K562 (cell line): ENCODE results near the gene CHD5. TPM values are rescaled to one million over a fixed set of nuclear protein-coding genes. Genes with fewer than 3 reads are reported as not detected.

Source experiments
- ATAC-seq: fragments of 200-7000 bp; cut with Tn5 transposase; 3 replicates; pipeline ENCODE4 v1.9.1; 2020; ENCODE audit warnings: moderate library complexity
- BruUV-seq: library from RNA; stranded (reverse); fragments of 400-500 nt; replicated peaks from 2 replicates; lab custom pipeline; 2021; lab: Mats Ljungman, UMichigan
- CTCF ChIA-PET: fragments of 300-600 bp; formaldehyde crosslinking; extraction: SDS; loops from one replicate; lab custom pipeline; 2021; ENCODE audit warnings: low intra/inter-chr PET ratio; lab: Yijun Ruan, JAX
- POLR2A ChIA-PET: fragments of 300-600, 350-650 bp; sonication (Branson Sonifier 250); formaldehyde crosslinking; extraction: SDS; loops from one replicate; lab custom pipeline; 2021; ENCODE audit warnings: antibody characterized with exemption, inconsistent platforms; lab: Yijun Ruan, JAX
- DNase-seq, 4 experiments: peaks; one replicate each; pipeline versions ENCODE4 v3.0.0 to v3.0.0-alpha.2; 2011 to 2018; ENCODE audit warnings: low spot score in 3 of 4, mixed read lengths in 3 of 4; ENCODE audit errors: extremely low read depth in 1 of 4
- FAIRE-seq: peaks from 2 replicates; lab custom pipeline; 2011; peaks lifted over from hg19 to GRCh38; lab: Jason Lieb, UNC
- H2AFZ ChIP-seq: 2 replicates; pipeline ENCODE4 v1.6.0; 2011; ENCODE audit warnings: low read depth, low read length, control low read depth, inconsistent platforms
- H3K27ac ChIP-seq: fragments of 200-600 bp; 3 replicates; pipeline ENCODE4 v1.8.0; 2011; ENCODE audit warnings: low read depth, mild to moderate bottlenecking, control low read depth, inconsistent platforms, low read length, moderate library complexity, mixed read lengths; ENCODE audit errors: extremely low read depth
- H3K27me3 ChIP-seq, 2 experiments: fragments of 300-600 bp in 1 of 2; 2 replicates in 1 of 2; 3 replicates in 1 of 2; pipeline versions ENCODE4 v1.6.0 to v1.8.0; 2011; ENCODE audit warnings: inconsistent platforms in 2 of 2, low read length in 2 of 2, mild to moderate bottlenecking in 1 of 2, mixed read lengths in 1 of 2, moderate library complexity in 1 of 2; ENCODE audit not compliant: control insufficient read depth in 2 of 2, insufficient read depth in 2 of 2
- H3K36me3 ChIP-seq: fragments of 300-600 bp; 3 replicates; pipeline ENCODE4 v1.8.0; 2011; ENCODE audit warnings: mild to moderate bottlenecking, low read length, inconsistent platforms; ENCODE audit not compliant: control insufficient read depth, insufficient read depth
- H3K4me1 ChIP-seq, 2 experiments: fragments of 200-600 bp in 1 of 2; replicated peaks in 1 of 2; 2 replicates in 1 of 2; 3 replicates in 1 of 2; pipeline versions ENCODE4 v1.5.1 to v1.8.0; 2011; ENCODE audit warnings: inconsistent platforms in 2 of 2, low read length in 2 of 2, mild to moderate bottlenecking in 1 of 2, mixed read lengths in 1 of 2, moderate library complexity in 1 of 2; ENCODE audit not compliant: control insufficient read depth in 2 of 2, insufficient read depth in 2 of 2
- H3K4me2 ChIP-seq: 2 replicates; pipeline ENCODE4 v1.6.1; 2011; ENCODE audit warnings: low read length, control low read depth, inconsistent platforms, mixed read lengths; ENCODE audit not compliant: insufficient read depth
- H3K4me3 ChIP-seq: fragments of 200-600 bp; sonication (generic), shearing (Covaris generic); 2 replicates; pipeline ENCODE4 v1.5.1; 2016; ENCODE audit warnings: control low read depth, inconsistent platforms
- H3K79me2 ChIP-seq: fragments of 200-600 bp; 3 replicates; pipeline ENCODE4 v1.8.0; 2011; ENCODE audit warnings: low read length, inconsistent platforms; ENCODE audit not compliant: control insufficient read depth, insufficient read depth
- H3K9ac ChIP-seq, 2 experiments: 2 replicates each; pipeline versions ENCODE4 v1.6.0 to v1.6.1; 2011; ENCODE audit warnings: low read depth in 2 of 2, low read length in 2 of 2, control low read depth in 1 of 2, inconsistent platforms in 1 of 2, mild to moderate bottlenecking in 1 of 2, mixed read lengths in 1 of 2; ENCODE audit not compliant: insufficient read depth in 1 of 2
- H3K9me1 ChIP-seq: one replicate; pipeline ENCODE4 v1.6.0; 2011; ENCODE audit warnings: inconsistent platforms, mild to moderate bottlenecking, low read length, moderate library complexity; ENCODE audit not compliant: control insufficient read depth, insufficient read depth
- H3K9me3 ChIP-seq: replicated peaks from 2 replicates; pipeline ENCODE4 v1.5.1; 2011; ENCODE audit warnings: low read depth, low read length, inconsistent platforms; ENCODE audit not compliant: control insufficient read depth, insufficient read depth
- H4K20me1 ChIP-seq: replicated peaks from 2 replicates; pipeline ENCODE4 v1.6.1; 2011; ENCODE audit warnings: low read length, inconsistent platforms, mixed read lengths; ENCODE audit not compliant: control insufficient read depth, insufficient read depth
- ATF1 ChIP-seq, 2 experiments: fragments of 450-650 bp in 1 of 2; IDR thresholded peaks; 2 replicates each; pipeline ENCODE4 v1.6.1; 2016; ENCODE audit warnings: missing compliant biosample characterization in 1 of 2, missing genetic modification characterization in 1 of 2
- DDX20 ChIP-seq: fragments of 450-650 bp; IDR thresholded peaks from 2 replicates; pipeline ENCODE4 v1.6.1; 2016; ENCODE audit warnings: missing genetic modification characterization, low read depth, mild to moderate bottlenecking, missing compliant biosample characterization, moderate library complexity
- MBD2 ChIP-seq: sonication (generic); IDR thresholded peaks from 2 replicates; pipeline ENCODE4 v1.6.1; 2016; ENCODE audit warnings: low read depth, borderline replicate concordance
- PURB ChIP-seq: sonication (generic); formaldehyde crosslinking; IDR thresholded peaks from 2 replicates; pipeline ENCODE4 v1.9.0; 2021; ENCODE audit warnings: low read depth, mild to moderate bottlenecking, missing genetic modification reagents
- ZNF589 ChIP-seq: fragments of 200-800 bp; sonication (Bioruptor generic); IDR thresholded peaks from 2 replicates; pipeline ENCODE4 v1.6.1; 2016; ENCODE audit warnings: low read depth, missing genetic modification characterization, missing compliant biosample characterization
- WGBS: fragments of 100-300 bp; shearing (Covaris generic); methylation state at CpG from one replicate; pipeline ENCODE4 v1.1.6; 2016; ENCODE audit warnings: low coverage, mixed read lengths; ENCODE audit not compliant: insufficient coverage; ENCODE audit errors: missing lambda C conversion rate; 5-methylcytosine and 5-hydroxymethylcytosine counted together
- in situ Hi-C: fragments of 300-500 bp; cut with MboI; formaldehyde crosslinking; loops from 4 replicates; pipeline ENCODE4 v1.15.0; 2018; ENCODE audit warnings: inconsistent platforms, mixed read lengths
- intact Hi-C: fragments of 100-400 bp; cut with micrococcal nuclease; formaldehyde crosslinking; loops from 2 replicates; pipeline ENCODE4 v1.14.2; 2022
- polyA plus RNA-seq, 8 experiments: library from polyadenylated mRNA; depleted of rRNA in 4 of 8; stranded (reverse) in 5 of 8; unstranded in 3 of 8; fragments of >200 nt; fragmentation: Nextera tagmentation in 2 of 8; fragmentation: Illumina TruSeq in 1 of 8; extraction: Ambion mirVana in 2 of 8; extraction: Trizol in 1 of 8; gene quantifications; 2 replicates each; pipeline versions ENCODE4 v1.2.1 to v1.2.3, GENCODE V29; 2011 to 2014; ENCODE audit warnings: inconsistent platforms in 1 of 8, missing spikeins in 1 of 8
- total RNA-seq, 7 experiments: library from RNA; depleted of rRNA in 6 of 7; stranded (reverse); fragments of >200 nt in 6 of 7; fragmentation: Illumina TruSeq in 2 of 7; extraction: Trizol in 2 of 7; gene quantifications; 2 replicates each; pipeline versions ENCODE4 v1.2.1 to v1.2.3, GENCODE V29; 2011 to 2021; ENCODE audit warnings: low replicate concordance in 1 of 7
- TF ChIP-seq, protein P1 (sequence below): fragments of 250-450 bp; sonication (Bioruptor Pico); IDR thresholded peaks from 2 replicates; pipeline ENCODE4 v1.5.0; 2020; ENCODE audit warnings: mild to moderate bottlenecking, borderline replicate concordance
- TF ChIP-seq, protein P2 (sequence below), 3 experiments: fragments of 200-800 bp in 1 of 3; fragments of 250-450 bp in 1 of 3; fragments of 450-650 bp in 1 of 3; sonication (Bioruptor Pico) in 1 of 3; sonication (Bioruptor generic) in 1 of 3; formaldehyde crosslinking in 1 of 3; IDR thresholded peaks; 2 replicates each; pipeline versions ENCODE4 v1.6.1 to v1.8.0; 2016 to 2022; ENCODE audit warnings: mild to moderate bottlenecking in 2 of 3, missing genetic modification characterization in 2 of 3, missing compliant biosample characterization in 1 of 3, moderate library complexity in 1 of 3
- TF ChIP-seq, protein P3 (sequence below): IDR thresholded peaks from 3 replicates; pipeline ENCODE4 v1.6.1; 2011; ENCODE audit warnings: borderline replicate concordance, mild to moderate bottlenecking, moderate library complexity; ENCODE audit not compliant: insufficient read length; ENCODE audit errors: extremely low read depth

The CHD5 gene
- total and polyA plus RNA-seq, 9 of the 15 experiments (the other 6 are each of a cell fraction or from before 2014, with no cell fraction given), result 0.03 to 0.52 (median 0.11) TPM; not detected in 2

DNA sequence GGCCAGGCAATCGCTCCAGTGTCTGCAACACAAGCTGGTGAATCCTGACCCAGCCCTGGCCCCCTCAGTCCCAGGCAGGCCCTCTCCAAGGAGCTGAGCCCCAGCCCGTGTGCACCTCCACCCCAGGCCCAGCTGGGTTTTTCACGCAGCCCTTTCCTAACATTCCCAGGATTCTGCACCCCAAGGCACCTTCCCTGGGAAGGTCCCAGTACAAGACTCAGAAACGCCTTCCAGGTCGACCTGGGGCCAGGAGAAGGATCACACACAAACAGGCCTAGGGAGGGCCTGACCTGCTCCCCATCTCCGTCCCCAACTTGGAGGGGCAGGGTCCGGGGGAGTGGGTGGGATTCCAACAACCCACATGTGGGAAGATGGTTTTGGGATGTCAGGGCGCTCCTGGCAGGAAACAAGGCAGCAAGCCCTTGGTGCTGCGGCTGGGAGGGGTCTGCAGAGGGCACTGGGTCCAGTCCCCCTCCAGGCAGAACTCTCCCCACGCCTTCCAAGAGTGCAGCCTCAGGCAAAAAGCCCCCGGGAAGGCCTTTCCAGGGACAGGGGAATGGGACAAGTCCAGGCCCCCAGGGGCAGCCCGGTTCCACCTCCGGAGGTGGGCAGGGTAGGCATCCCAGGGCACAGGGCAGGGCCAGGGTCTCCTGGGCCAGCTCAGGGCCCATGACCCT is 76.1 kb downstream of the CHD5 start:
- no peaks in the 10 kb centered on the region for H3K9me3 ChIP-seq
- intact Hi-C loops, result no loop called here
- no peak for DNase-seq
- H2AFZ ChIP-seq, result no peak overlapping the region
- 2% methylated on average over 12 of the region's 13 CpGs for WGBS
- peaks cover 7 to 56% of the 10 kb centered on the region in 2 experiments; a peak in 4 of 5 replicates for H3K27me3 ChIP-seq
- in situ Hi-C loops, result no loop called here
- no peaks in the 10 kb centered on the region for H3K79me2 ChIP-seq
- no peak for ATAC-seq
- H4K20me1 ChIP-seq, result peaks cover 8% of the 10 kb centered on the region; the same call in 1 of the 2 replicates
- ChIA-PET CTCF (interaction anchor here (0.6 kb wide), 1 partner anchor 82 kb away, joined by 3 read pairs; no protein-coding TSS in a partner anchor), POLR2A (interaction anchor here (0.9 to 2.0 kb wide), 3 partner anchors 11 to 18 kb away, joined by 3 to 4 read pairs (median 3); no protein-coding TSS in a partner anchor)
- H3K27ac ChIP-seq, result no peak overlapping the region
- H3K9ac ChIP-seq, result no peak overlapping the region
- FAIRE-seq, result no peak
- H3K9me1 ChIP-seq, result no peaks in the 10 kb centered on the region
- no peak overlapping the region for H3K4me3 ChIP-seq
- H3K36me3 ChIP-seq, result no peaks in the 10 kb centered on the region
- BruUV-seq, result no TSS peak
- H3K4me1 ChIP-seq, result peaks cover 0 to 21% of the 10 kb centered on the region in 2 experiments; a peak in 2 of 5 replicates
- no peak overlapping the region for H3K4me2 ChIP-seq
- TF ChIP-seq ZNF589 (no peak), ATF1 (CRISPR knock-in tag; IDR thresholded peaks at IDR 0.05) (no peak), ATF1 (tag; IDR thresholded peaks at IDR 0.05) (no peak), MBD2 (no peak), PURB (CRISPR knock-in tag) (no peak), DDX20 (tag) (no peak)
- TF ChIP-seq, protein P1, sequence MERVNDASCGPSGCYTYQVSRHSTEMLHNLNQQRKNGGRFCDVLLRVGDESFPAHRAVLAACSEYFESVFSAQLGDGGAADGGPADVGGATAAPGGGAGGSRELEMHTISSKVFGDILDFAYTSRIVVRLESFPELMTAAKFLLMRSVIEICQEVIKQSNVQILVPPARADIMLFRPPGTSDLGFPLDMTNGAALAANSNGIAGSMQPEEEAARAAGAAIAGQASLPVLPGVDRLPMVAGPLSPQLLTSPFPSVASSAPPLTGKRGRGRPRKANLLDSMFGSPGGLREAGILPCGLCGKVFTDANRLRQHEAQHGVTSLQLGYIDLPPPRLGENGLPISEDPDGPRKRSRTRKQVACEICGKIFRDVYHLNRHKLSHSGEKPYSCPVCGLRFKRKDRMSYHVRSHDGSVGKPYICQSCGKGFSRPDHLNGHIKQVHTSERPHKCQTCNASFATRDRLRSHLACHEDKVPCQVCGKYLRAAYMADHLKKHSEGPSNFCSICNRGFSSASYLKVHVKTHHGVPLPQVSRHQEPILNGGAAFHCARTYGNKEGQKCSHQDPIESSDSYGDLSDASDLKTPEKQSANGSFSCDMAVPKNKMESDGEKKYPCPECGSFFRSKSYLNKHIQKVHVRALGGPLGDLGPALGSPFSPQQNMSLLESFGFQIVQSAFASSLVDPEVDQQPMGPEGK (CRISPR knock-in tag), result no peak
- TF ChIP-seq, protein P2, sequence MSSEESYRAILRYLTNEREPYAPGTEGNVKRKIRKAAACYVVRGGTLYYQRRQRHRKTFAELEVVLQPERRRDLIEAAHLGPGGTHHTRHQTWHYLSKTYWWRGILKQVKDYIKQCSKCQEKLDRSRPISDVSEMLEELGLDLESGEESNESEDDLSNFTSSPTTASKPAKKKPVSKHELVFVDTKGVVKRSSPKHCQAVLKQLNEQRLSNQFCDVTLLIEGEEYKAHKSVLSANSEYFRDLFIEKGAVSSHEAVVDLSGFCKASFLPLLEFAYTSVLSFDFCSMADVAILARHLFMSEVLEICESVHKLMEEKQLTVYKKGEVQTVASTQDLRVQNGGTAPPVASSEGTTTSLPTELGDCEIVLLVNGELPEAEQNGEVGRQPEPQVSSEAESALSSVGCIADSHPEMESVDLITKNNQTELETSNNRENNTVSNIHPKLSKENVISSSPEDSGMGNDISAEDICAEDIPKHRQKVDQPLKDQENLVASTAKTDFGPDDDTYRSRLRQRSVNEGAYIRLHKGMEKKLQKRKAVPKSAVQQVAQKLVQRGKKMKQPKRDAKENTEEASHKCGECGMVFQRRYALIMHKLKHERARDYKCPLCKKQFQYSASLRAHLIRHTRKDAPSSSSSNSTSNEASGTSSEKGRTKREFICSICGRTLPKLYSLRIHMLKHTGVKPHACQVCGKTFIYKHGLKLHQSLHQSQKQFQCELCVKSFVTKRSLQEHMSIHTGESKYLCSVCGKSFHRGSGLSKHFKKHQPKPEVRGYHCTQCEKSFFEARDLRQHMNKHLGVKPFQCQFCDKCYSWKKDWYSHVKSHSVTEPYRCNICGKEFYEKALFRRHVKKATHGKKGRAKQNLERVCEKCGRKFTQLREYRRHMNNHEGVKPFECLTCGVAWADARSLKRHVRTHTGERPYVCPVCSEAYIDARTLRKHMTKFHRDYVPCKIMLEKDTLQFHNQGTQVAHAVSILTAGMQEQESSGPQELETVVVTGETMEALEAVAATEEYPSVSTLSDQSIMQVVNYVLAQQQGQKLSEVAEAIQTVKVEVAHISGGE (CRISPR knock-in tag; IDR thresholded peaks at IDR 0.05), result no peak
- TF ChIP-seq, protein P3, sequence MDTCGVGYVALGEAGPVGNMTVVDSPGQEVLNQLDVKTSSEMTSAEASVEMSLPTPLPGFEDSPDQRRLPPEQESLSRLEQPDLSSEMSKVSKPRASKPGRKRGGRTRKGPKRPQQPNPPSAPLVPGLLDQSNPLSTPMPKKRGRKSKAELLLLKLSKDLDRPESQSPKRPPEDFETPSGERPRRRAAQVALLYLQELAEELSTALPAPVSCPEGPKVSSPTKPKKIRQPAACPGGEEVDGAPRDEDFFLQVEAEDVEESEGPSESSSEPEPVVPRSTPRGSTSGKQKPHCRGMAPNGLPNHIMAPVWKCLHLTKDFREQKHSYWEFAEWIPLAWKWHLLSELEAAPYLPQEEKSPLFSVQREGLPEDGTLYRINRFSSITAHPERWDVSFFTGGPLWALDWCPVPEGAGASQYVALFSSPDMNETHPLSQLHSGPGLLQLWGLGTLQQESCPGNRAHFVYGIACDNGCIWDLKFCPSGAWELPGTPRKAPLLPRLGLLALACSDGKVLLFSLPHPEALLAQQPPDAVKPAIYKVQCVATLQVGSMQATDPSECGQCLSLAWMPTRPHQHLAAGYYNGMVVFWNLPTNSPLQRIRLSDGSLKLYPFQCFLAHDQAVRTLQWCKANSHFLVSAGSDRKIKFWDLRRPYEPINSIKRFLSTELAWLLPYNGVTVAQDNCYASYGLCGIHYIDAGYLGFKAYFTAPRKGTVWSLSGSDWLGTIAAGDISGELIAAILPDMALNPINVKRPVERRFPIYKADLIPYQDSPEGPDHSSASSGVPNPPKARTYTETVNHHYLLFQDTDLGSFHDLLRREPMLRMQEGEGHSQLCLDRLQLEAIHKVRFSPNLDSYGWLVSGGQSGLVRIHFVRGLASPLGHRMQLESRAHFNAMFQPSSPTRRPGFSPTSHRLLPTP, result no peak
